K562 (cell line): ENCODE results near the gene RRAD.
"Not testable (repeated sequence)": the region's sequence is repeated elsewhere in the genome, so short reads cannot be mapped to it uniquely, and the experiment has no call there.

Experiments
- MCM7 ChIP-seq, 2 experiments: fragments of 450-650 bp; IDR thresholded peaks; 2 replicates each; pipeline ENCODE4 v1.6.1; 2016 to 2018
- ZNF75A ChIP-seq: fragments of 450-650 bp; formaldehyde crosslinking; IDR thresholded peaks from 2 replicates; pipeline ENCODE4 v1.4.0; 2020; ENCODE audit warnings: mild to moderate bottlenecking

- not testable (repeated sequence) for TF ChIP-seq MCM7 (IDR thresholded peaks at IDR 0.05); ZNF75A
These were observed 9.5 kb upstream of the RRAD start for GRCh38 chr16:66934839-66935313.
